ENCODE measurements around the gene TNS1. TPM values are rescaled to one million over a fixed set of nuclear protein-coding genes. Genes with fewer than 3 reads are reported as not detected.

TNS1 gene
- polyA plus RNA-seq, 3 donors: 55.2 to 58.0 (median 56.0) TPM

- DNase-seq (ENCODE audit: low read depth in 3 of 3, low spot score in 2 of 3): no peak
Measured at GRCh38 chr2:217761645-217762277, 241.0 kb downstream of the TNS1 start.

DNA sequence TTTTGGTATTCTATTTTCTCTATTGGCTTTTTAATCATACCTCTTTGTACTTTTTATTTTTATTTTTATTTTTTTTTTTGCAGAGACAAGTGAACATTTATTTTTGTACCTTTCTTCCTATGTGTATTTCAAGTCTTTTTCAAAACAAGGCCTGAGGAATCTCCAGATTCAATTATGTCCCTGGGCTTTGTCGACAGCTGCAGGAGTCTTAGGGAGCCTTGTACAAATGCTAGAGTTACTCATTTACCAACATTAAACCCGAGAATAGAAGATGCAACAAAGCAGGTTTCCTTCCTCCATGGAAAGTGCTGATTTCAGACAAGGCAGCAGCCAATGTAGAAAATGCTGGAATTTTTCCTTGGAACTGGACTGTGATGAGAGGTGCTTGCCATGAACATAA, 242.8 kb downstream of the TNS1 start:
- no peak for DNase-seq (ENCODE audit: low read depth in 3 of 3, low spot score in 2 of 3)

GRCh38 chr2:217757108-217757463, 245.7 kb downstream of the TNS1 start:
- no peak for DNase-seq (ENCODE audit: low read depth in 3 of 3, low spot score in 2 of 3)

- DNase-seq (ENCODE audit: low read depth in 3 of 3, low spot score in 2 of 3): peak; percentile 60 to 71 (median 70)
Measured at GRCh38 chr2:217756375-217757107, 246.3 kb downstream of the TNS1 start.

DNA sequence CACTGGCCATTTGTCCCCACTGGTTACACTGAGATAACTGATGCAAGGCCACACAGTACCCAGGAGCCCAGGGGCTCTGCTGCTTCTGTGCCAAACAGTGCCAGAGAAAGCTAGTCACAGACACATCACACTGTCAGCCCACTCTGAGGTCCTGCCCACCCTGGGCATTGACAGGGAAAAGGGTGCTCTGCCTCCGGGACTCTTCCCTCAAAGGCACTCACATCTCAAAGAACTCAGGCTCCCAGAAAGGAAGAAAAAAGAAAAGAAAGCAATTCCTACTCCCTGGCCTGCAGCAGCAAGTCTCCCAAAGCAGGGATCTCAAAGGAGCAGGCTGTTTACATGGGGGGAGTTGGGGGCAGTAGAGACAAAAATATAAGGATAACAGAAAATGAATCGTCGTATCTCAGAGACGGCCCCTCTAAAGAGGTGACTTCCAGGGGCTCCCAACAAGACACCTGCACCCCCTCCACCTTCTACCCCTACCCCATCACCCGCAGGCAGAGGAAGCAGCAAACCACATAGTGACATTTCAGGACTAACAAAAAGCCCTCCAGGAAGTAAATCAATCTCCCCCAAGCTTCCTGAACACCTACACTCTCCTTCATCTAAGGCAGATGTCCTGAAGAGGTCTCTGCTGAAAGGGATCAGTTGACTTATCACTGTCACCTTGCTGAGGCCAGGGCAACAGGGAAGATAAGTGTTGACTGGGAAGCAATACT, 247.6 kb downstream of the TNS1 start:
- no peak for DNase-seq (ENCODE audit: low read depth in 3 of 3, low spot score in 2 of 3)

DNA sequence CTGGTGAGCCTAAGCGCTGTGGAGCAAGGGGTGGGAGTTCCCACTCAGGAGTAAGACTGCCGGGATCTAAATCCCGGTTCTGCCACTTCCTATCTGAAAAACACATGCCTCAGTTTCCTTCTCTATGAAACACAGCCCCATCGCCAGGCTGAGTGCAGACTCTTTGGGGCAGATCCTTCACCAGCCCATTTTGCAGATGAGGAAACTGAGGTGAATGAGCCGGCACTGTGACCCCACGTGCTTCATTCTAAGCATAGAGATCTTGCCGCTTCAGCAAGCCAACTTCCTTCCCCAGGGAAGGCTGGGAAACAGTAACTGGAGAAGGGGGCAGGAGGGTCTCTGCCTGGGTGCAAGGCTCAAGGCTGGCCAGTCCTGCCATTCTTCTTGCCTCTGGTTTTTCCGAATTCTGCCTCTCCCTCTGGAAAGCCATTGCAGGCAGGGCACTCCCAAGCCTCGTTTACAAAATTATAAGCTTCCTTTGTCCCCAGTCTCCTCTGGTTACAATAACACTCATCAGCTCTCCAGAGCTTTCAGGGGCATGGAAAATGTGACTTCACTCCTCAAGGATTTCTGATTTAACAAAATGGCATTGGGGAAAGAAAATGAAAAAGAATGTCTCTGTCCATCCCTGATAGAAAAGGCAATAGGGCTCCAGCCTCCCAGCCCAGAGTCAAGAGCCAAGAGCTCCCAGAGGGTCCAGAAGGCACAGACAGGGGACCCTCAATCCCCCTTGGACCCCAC, 249.2 kb downstream of the TNS1 start:
- no peak for DNase-seq (ENCODE audit: low read depth in 3 of 3, low spot score in 2 of 3)

GRCh38 chr2:217752714-217753459, 249.9 kb downstream of the TNS1 start:
- no peak for DNase-seq (ENCODE audit: low read depth in 3 of 3, low spot score in 2 of 3)

DNA sequence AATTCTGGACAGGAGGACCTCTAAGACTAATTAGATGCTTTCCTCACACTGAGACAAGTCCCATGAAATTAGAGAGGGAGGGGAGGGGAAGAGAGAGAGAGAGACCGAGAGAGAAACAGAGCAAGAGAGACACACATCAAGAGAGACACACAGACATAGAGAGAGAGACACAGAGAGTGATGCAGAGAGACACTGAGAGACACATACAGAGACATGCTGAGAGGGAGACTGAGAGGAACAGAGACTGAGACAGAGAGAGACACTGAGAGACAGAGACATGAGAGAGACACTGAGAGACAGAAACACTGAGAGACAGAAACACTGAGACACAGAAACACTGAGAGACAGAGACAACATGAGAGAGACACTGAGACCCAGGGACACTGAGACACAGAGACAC, 250.8 kb downstream of the TNS1 start:
- no peak for DNase-seq (ENCODE audit: low read depth in 3 of 3, low spot score in 2 of 3)

DNA sequence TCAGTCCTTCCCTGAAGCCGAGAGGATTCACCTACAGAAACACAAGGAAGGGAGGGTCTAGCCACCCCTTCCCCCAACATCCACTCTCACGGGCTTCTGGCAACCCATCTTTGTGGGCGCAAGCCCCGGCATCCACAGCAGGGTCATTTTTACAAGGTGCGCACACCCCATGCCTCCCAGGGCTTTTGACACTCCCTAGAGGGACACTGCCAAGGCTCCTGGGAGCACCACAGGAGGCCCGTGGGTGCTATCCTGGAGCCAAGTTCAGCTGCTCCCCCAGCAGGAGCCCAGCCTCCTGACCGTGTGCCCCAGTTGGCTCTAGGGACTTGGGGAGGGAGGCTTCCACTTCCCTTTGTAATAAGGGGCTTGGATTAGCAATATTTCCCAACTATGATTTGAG, 251.6 kb downstream of the TNS1 start:
- DNase-seq (ENCODE audit: low read depth in 3 of 3, low spot score in 2 of 3): no peak

Other genes with a start within 250 kb of the TNS1 start
- under 1 TPM; 0.08 to 0.24 (median 0.24) TPM for gene RUFY4, start 66.3 kb upstream of the TNS1 start, polyA plus RNA-seq (ENCODE audit: insufficient read length in 3 of 3)
- gene CXCR2, start 123.0 kb upstream of the TNS1 start, polyA plus RNA-seq (ENCODE audit: insufficient read length in 3 of 3): under 1 TPM; 0.08 to 0.28 (median 0.15) TPM
- gene CXCR1, start 164.0 kb upstream of the TNS1 start, polyA plus RNA-seq (ENCODE audit: insufficient read length in 3 of 3): not detected
- gene ARPC2, start 214.2 kb upstream of the TNS1 start, polyA plus RNA-seq (ENCODE audit: insufficient read length in 3 of 3): 100 to 1,000 TPM; 255 to 260 (median 256) TPM

Data from right renal cortex interstitium (tissue), 3 donors.